G401.6 (cell line): Measurements from ENCODE around the gene AMDHD1.
"Not testable (repeated sequence)": the region's sequence is repeated elsewhere in the genome, so short reads cannot be mapped to it uniquely, and the experiment has no call there.

ENCODE experiments used
- FAIRE-seq: peaks from 2 replicates; lab custom pipeline; 2012; peaks lifted over from hg19 to GRCh38; lab: Jason Lieb, UNC

Gene AMDHD1

DNA sequence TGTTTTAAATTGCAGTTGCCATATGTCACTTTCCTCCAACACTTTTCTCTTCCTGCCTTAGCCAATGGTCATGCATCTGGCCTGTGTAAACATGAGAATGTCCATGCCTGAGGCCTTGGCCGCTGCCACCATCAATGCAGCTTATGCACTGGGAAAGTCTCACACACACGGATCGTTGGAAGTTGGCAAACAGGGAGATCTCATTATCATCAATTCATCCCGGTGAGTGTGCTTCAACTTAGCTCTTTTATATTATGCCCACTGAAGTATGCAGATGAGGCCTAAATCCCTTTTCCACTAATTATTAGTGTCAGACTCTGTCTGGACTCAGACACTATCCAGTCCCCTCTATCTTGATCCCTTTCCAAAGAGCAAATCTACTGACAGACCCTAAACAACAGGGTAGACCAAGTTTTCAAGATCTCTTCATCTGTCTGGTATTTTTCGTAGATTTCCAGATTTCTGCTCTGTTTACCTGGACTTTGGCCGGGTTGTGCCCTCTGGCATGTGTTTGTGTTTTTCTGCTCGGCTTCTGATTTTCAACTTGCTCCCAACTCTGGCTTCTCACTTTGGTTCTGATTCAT, 23.2 kb downstream of the AMDHD1 start:
- FAIRE-seq: no peak

DNA sequence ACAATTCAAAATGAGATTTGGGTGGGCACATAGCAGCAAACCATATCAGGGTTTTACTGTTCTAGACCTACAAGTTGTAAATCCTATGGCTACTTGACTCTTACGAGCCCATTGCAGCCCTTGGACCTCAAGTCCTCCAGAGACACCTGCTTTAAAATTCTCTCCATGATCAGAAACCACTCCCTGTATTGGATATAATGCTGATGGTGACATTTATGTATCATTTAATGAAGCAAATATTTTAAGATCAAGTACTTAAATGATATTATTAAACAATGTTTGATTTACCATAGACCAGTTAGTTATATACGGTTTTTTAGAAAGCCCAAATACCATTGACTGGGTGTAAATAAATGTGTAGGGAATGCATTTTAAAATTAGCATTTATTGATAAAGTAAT, 24.2 kb downstream of the AMDHD1 start:
- FAIRE-seq: no peak

DNA sequence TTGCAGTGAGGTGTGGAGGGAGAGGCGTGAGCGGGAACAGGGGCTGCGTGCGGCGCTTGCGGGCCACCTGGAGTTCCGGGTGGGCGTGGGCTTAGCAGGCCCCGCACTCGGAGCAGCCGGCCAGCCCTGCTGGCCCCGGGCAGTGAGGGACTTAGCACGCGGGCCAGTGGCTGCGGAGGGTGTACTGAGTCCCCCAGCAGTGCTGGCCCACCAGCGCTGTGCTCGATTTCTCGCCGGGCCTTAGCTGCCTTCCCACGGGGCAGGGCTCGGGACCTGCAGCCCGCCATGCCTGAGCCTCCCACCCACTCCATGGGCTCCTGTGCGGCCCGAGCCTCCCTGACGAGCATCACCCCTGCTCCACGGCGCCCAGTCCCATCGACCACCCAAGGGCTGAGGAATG, 26.0 kb downstream of the AMDHD1 start:
- FAIRE-seq: not testable (repeated sequence)

DNA sequence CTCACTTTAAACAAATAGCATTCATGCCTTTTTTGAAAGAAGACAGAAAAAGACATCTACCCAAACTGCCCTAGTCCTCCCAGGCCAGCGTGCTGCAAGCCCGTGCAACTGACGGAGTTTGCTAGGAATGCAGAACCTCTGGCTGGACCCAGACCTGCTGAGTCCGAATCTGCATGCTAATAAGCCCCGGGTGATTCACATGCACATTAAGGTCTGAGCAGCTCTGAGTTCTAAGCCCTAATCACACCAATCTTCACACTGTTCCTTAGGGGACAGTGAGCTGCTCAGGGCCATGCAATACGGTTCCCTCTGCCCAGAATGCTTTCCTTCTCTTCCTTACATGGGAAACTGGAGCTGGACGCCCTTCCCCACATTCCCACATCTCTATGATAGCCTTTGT, 27.8 kb downstream of the AMDHD1 start:
- no peak for FAIRE-seq

DNA sequence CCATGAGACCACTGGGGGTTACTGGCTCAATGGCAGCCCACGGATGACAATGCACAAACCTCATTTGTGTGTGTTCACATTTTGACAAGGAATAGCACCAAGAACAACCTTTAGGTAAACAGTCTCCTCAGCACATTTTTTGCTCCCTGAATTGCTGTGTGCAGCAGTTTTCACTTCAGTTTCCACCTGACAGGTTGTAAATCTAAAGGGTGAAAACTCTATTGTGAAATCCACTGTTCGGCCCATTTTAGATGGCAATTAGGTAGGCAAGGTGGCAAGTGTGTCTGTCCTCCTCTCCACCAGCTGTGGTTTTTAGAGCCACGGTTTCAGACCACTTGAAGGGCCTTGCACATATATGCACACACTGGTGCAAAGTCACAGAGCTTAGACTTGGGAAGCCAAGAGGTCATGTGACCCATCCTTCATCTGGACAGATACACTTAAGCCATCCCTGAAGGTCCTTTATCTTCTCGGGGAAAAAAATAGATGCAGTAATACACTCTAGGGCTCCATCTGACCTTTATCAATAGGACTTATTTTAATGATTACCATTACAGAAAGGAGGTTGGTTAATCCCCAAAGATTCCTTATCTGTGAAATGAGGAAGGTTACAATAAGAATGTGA, 29.8 kb downstream of the AMDHD1 start:
- FAIRE-seq: no peak

DNA sequence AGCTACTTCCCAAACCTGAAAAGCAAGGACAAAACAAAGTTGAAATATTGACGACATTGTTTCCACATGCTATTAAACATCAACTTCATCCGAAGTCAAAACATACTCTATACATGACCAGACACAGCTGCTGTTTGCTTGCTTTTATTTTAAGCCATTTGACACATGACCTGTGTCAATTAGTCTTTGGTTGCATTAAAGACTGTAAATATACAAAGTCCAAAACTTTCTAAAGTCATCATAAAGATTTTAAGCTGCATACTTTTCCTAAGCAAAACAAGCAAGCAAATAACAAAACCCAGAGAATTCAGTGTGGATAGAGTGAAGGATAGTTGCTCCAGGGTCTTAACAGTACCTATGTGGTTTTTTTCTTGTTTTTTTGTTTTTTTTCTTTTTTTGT, 31.2 kb downstream of the AMDHD1 start:
- FAIRE-seq: no peak

DNA sequence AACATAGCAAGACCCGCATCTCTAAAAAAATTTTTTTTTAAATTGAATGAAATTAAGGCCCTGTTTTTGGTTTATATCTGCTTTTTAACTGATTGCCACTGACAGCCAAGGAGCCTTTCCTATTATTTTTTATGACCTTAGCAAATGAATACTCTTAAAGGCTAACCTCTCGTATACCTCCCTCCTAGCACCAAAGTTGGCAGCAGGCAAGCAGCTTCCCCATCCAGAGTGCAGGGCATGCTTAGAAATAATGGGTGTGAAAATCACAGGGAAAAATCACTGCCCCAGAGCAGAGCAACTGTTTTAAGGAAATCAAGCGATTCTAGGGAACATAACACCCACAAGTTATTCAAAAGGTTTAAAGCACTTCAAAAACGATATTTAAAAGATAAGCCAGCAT, 32.4 kb downstream of the AMDHD1 start:
- no peak for FAIRE-seq

DNA sequence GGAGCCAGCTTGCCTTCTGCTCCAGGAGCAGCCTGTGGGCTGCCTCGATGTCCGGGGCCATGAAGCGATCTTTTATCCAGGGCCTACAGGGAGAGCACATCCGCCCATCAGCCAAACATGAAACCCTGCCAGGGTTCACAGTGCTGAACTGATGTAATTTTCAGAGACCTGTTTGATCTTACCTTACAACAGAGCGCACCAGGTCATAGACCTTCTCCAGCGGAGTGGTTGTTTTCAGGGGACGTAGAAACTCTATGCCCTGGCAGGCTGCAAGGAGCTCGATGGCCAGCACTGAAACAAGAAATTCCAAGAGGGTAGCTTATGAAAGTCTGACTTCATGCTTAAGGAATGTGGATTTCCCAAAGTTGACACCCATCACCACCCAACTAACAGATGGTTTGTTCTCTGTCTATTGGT, 33.3 kb downstream of the AMDHD1 start:
- FAIRE-seq: no peak

DNA sequence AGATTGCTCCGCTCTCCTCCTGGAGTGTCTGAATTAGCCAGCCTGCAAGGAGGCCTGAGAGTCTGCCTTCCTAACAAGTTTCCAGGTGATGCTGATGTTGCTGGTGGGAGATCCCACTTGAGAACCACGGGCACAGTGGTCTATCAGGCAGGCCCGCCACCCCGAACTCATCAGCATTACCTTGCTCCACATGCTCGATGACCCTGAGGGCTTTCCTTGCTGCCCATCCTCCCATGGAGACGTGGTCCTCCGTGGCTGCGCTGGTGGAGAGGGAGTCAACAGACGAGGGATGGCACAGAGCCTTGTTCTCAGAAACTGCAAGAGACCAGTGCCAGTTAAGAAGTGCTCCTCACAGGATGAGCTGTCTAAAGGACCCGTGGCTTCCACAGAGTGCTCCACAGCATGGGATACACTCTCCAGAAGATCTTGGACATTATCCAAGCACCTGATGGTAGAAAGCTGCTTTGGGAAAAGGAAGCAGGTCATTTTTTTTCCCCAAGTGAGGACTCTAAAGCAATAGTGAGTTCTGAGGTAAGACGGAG, 34.7 kb downstream of the AMDHD1 start:
- no peak for FAIRE-seq

DNA sequence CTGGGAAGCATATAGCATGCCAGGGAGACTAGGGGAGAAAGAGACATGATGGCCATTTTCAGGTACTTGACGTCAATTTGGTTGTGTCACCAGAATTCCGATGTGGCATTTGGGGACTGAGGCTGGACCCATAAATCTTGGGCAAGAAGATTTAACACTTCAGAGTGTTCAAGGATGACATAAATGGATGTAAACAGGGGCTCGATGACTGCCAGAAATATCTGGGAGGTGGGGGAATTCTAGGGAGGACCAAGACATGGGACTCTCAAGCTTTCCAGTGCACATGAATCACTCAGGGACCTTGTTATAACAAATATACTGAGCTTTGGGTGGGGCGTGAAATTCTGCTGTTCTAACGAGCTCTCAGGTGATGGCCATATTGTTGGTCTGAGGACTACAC, 35.2 kb downstream of the AMDHD1 start:
- no peak for FAIRE-seq

DNA sequence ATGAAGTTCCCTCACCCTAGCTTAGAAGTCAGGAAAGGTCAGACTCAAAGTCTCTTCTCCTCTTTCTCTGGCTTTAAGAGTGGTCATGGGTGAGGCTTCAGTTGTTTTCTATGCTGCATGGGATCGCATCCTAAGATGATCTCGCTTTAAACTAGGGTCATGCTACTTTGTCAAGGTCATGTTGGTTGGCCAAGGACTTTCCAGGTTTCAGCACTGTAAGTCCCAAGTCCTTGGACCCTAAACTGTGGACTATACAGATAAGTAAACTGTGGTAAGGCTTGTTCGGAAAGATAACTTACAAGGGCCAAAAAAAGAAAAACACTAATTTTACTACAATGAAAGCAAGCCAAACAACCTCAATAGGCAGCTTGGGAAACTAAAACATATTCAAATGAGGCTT, 35.6 kb downstream of the AMDHD1 start:
- FAIRE-seq: no peak

DNA sequence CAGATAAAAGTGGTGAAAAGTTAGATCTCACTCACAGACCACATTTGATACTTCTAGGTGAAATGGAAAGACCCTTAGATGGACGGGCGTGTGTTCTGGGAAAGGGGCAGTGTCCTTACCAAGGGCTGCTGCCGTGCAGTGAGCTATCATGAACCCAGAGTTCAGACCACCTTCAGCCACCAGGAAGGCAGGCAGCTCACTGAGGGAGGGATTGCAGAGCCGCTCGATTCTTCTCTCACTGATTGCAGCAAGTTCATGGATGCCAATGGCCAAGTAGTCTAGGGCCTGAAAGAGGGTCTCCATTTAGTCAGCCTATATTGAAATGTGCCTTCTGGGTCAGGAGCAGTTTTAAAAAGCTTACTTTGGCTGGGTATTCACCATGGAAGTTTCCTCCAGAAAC, 37.3 kb downstream of the AMDHD1 start:
- FAIRE-seq: no peak

DNA sequence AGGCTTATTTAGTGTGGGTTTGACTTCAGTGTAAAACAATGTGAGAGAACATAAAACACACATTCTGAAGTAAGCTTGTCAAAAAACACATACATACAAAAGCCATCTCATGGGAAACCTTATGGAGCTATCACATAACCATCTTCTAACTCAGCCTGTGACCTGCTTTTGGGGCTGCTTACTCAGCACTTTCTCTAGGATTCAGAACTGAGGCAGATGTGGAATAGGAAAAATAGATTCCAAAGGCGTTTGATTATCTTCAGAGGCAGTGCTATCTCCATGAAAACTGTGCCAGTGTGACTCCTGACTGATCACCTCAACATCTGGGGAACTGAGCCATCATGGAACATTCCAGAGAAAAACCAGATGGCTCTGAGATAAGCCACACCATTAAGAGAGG, 39.5 kb downstream of the AMDHD1 start:
- FAIRE-seq: no peak

DNA sequence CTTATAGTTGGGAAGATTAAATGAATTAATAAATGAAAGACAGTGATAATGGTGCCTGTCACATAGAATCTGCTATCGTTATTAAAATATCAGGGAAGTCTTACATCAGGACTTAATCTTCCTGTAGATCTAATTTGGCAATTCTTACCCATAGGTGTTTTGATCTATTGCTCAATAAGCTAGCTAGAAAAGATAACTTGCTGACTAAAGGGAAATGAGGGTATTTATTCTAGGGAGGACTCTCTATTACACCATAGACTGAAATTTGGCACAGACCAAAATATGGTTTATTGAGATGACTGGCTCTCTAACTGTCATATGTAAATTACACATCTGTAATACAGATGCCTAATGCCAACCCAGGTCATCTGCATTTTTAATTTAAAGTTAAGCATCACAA, 41.6 kb downstream of the AMDHD1 start:
- no peak for FAIRE-seq

DNA sequence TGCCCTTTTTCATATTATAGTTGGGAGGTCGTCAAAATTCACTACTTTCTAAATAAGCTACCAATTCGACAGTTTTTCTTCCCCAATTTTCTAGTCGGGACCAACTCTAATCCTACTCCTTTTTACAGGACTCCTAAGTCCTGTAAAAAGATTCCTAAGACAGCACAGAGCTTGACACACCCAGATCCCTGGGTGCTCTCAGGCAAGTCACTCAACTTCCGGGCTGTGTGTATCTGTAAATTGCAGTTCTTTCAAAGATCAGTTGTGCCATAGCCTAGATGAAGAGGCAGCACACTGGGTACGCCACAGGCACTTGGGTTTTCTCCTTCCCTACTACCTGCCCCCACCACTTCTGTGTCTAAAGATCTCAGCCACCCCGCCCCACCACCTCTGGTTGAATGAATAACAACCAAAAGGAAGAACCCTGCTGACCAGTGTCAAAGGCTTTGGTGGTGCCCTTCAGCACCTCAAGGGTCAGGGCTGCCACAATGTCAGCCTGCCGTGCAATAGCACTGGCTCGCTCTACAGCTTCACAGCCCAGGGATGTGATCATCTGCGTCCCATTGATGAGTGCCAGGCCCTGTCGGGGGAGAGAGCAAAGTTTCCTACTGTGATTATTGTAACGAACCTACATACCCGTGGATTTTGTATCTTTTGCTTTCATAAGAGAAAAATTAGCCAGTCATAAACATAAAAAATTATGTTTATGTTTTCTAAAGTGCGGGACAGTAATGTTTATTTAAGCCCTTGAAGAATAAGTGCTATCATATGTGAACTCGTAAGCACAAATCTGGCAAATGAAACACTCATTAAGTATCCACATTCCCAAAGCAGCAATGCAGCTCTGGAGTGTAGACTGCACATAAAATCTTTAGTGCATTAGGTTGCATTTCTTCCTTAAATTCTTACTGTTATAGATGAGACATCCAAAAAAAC, 43.8 kb downstream of the AMDHD1 start:
- no peak for FAIRE-seq

DNA sequence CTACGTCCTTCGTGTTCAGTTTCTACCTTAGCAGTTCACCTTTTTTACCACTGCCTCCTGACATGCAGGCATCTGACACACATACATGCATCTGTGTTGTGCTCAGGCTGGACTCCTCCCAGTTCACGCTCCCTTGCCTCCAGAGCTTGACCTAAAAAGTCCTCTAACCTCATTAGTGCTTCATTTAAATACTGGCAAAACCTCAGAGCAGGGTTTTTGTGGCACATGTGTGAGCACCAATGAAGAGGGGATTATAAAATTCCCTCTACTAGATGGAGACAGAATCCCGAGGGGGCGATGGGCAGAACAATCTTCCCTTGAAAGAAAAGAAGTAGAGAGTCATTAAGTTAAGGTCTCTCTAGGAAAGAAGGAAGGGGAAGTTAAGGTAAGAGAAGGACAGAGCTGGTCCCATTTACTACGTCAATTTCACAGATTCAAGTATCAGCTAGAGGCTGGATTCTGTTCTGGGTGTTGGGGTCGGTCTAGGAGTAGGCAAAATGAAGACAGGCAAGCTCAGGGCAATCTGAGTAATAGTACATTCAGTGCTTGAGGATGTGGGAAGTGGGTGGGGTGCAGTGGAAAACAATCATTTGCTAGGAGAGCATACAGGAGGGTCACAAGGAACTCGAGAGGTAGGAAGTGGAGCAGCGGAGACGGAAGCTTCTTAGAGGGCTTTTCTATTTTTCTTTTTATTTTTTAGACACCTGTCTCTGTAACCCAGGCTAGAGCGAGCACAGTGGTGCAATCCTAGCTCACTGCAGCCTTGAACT, 45.6 kb downstream of the AMDHD1 start:
- FAIRE-seq: no peak

DNA sequence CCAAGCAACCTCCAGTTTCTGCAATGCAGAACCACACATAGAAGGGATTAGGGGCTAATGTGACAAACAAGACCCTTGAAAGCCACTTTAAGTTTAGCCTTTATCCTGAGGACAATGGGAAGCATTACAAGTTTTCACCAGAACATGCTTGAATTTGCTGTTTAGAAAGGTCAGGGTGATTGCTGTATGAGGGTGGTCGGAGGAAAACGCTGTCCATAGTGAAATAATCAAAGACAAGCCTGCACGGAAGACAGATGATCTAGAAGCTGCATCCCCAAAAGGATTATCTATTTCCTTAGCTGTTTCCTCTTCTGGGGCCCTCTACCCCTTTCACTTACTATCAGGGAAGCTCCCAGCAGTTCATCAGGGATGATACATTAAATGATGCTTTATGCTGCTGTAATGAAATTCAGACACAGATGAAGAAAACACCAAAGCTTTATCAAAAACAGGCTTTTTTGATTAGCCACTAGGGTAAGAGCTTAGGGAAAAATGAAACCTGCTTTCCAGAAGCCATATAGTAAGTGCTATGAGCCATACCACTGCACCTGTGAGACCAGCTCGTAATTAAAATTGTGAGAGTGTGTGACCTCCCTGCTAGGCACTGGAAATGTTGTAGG, 46.5 kb downstream of the AMDHD1 start:
- FAIRE-seq: no peak

DNA sequence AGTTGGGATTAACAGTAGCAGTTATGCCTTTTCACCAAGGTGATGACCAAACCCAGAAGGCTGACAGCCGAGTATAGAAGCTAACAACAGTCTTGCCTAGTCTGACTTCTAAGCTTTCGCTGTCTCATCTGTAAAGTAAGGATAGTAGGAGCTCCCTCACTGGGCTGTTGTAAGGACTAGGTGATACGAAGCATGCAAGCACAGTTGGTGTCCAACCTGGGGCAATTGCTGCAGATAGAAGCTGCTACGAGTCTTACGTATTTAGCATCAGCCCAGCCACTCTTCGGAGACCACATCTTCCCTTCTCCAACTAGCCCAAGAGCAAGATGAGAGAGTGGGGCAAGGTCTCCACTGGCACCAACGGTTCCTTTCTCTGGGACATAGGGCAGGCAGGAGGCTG, 47.0 kb downstream of the AMDHD1 start:
- FAIRE-seq: no peak

DNA sequence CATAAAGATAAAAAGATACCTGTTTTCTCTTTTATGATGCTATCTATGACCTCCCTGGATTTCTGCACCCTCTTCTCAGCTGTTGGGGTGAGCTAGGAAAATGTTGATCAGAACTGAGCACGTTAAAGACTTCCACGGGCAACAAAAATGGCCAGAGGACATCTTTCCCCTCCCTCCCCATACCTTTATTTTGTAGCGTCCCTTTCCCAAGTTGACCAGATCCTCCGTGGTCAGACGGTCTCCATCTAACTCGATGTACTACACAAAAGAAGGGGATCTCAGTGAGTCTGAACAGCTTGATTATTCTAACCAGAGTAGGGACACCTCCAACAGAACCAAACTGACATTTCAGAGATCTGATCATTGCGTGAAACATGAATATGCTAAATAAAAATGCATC, 50.8 kb downstream of the AMDHD1 start:
- FAIRE-seq: no peak

DNA sequence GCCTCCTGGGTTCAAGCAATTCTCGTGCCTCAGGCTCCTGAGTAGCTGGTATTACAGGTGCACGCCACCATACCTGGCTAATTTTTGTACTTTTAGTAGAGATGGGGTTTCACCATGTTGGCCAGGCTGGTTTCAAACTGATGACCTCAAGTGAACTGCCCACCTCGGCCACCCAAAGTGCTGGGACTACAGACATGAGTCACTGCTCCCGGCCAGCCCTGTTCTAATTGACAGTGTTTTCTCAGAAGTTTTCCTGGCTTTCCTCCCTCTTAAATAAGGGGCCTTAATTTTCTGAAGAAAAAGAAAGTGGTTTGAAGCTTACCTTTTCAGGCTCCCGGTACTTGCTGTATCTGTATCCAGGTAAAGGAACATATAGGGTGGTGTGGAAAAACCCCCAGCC, 51.3 kb downstream of the AMDHD1 start:
- no peak for FAIRE-seq

DNA sequence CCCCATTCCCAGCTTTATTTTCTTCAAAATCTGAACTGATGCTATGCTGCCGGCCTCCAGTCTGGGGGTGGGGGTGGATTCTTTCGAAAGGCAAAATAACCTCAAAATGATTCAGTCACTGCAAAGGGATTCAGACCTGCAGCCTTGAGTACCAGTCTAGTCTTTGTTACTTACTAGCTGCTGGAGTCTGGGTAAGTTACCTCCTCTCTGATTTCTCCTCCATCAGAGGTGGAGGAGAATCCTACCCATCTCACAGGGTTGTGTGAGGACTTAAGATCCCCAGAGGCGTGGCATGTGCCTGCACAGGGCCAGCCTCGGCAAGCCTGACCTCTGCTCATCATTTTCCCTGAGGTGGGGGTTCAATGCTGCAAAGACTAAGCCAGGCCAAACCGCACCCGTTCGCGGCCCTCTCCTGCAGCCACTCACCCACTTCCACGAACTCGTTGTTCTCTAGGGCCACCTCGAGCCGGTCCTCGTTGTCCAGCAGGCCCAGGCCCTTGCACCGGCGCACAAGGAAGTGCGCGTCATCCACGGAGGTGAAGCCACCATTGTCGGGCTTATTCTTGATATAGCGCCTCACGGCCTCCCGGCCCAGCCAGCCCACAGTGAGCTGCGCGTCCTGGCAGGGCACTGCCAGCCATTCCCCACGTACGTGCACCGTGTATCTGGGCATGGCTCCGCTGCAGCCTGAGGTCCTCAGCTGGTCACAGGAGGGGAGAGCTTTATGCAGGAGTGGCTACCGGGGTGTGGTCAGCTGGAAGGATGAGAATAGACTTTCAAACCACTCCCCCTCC, 52.3 kb downstream of the AMDHD1 start:
- FAIRE-seq: no peak
